GM10266 (cell line): ENCODE data around the gene CUEDC1.

Experiments used
- DNase-seq: peaks from one replicate; pipeline ENCODE4 v3.0.0; 2012; ENCODE audit errors: extremely low spot score
- TF ChIP-seq, protein P1 (sequence below): IDR thresholded peaks from 2 replicates; pipeline ENCODE4 v1.5.1; 2012; ENCODE audit warnings: mild to moderate bottlenecking, low read depth; ENCODE audit not compliant: control insufficient read depth, insufficient read depth; ENCODE audit errors: missing control alignments

CUEDC1 gene

DNA sequence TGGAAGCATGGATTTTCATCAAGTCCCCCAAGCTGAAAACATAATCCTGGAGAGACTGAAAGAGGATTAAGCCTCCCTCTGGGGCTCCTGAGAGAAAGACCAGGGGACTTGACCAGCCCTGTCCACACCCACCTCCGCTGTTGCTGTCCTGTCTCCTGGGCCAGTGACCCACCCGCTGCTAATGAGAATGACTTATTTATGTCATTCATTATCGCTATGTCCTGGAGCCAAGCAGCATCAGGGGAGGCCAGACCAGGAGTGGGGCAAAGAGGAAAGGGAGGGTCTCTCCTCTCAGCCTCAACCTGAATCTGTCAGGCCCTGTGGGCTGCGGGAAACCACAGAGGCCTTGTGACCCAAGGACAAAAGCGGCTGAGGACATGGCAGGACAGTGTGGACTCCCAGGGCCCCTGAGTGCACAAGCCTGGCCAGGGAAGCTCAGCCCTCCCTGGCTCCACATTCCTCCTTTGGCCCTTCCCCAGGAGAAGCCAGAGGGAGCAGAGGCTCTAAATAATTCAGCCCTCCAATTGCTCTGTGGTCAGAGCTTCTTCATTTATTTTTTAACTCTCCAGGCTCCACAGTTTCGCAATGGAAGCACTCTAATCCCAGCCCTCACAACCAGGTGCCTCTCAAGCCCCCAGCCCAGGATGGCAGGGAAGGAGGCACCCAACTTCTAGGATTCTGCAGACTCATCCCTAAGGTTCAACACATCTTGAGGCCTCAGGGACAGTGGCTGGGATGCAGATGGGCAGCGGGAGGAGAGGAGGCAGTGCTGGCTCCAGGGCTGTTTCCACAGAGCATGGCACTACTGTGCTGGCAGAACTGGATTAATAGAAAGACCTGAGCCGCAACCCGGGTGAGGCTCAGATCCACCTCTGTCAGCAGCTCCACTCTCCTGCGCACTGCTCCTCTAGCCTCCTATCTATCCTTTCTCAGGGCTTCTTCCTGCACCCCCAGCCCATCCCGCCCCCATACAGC lies 19.1 kb downstream of the CUEDC1 start:
- DNase-seq = no peak
- TF ChIP-seq, protein P1, sequence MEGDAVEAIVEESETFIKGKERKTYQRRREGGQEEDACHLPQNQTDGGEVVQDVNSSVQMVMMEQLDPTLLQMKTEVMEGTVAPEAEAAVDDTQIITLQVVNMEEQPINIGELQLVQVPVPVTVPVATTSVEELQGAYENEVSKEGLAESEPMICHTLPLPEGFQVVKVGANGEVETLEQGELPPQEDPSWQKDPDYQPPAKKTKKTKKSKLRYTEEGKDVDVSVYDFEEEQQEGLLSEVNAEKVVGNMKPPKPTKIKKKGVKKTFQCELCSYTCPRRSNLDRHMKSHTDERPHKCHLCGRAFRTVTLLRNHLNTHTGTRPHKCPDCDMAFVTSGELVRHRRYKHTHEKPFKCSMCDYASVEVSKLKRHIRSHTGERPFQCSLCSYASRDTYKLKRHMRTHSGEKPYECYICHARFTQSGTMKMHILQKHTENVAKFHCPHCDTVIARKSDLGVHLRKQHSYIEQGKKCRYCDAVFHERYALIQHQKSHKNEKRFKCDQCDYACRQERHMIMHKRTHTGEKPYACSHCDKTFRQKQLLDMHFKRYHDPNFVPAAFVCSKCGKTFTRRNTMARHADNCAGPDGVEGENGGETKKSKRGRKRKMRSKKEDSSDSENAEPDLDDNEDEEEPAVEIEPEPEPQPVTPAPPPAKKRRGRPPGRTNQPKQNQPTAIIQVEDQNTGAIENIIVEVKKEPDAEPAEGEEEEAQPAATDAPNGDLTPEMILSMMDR = no peak

DNA sequence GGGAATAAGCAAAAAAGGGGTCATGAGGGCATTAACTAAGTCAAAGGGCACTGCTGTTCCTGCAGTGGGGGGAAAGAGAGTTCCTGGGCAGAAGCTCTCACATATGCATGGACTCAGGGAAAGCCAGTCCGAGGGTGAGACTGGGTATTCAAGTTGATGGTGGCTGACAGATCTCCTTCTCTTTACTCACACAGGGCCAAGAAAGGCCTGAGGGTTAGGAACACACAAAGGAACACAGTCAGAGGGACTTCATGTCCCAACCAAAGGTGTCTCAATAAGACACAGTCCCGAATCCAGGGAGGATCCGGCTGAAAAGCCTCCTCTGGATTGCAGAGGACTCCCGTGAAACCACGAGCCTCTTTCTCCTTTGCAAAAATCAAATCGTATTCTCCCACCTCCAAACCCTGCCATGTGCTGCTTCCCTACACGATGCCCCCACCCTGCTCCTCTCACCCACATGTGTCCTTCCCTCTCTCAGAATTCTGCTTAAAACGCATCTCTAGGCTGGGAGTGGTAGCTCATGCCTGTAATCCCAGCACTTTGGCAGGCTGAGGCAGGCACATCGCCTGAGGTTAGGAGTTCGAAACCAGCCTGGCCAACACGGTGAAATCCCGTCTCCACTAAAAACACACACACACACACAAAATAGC lies 23.6 kb downstream of the CUEDC1 start:
- DNase-seq = no peak
- TF ChIP-seq, protein P1 = no peak

DNA sequence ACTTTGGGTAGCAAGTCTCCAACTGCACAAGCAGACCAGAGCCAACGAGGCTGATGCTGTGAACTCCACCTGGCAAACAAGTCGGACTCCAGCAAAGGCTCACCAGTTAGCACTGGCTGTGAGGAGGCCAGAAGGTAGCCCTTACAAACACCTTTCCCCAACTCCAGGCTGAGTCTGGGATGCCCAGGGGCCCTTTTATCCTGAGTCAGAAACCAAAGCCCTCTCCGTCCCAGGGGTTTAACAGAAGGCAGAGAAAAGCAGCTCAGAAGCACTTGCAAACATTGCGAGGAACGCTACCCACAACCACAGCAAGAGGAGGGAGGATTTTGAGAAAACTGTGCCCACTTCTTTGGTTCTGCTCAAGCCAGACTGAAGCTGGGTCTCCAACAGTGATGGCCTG lies 25.0 kb downstream of the CUEDC1 start:
- TF ChIP-seq, protein P1 = no peak
- no peak for DNase-seq

DNA sequence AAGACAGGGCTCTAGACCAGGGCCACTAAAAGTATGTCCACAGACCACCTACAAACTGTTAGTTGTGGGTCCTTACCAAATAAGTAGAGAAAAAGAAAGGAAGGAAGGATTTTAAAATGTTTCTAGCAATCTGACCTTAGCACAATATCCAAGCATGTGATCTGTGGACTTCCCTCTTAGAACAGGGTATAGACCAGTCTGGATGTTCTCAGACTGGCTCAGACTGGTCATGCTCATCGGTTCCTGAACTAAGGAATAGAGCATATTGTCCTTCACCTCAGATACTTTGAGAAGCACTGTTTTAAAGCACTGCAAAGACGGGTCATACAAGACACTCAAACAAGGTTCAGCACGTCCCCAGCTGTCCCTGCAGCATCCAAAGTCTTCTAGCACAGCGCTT lies 25.8 kb downstream of the CUEDC1 start:
- no peak for DNase-seq
- TF ChIP-seq, protein P1 = no peak

DNA sequence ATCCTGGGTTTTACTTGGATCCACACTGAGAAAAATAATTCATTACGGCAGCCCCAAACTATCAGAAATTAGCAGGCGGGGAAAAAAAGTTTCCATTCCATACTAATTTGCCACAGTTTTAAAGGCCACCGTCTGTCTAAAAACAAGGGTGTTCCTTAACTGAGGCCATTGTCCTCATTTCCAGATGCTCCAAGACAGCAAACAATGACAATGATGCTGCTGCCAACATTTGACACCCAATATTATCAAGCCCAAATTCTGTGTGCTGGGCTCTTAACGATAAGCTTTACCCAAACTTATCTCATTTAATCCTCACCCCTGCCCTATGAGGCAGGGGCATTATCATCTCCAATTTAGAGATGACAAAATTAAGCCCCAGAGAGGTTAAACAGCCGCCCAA lies 26.3 kb downstream of the CUEDC1 start:
- TF ChIP-seq, protein P1 = no peak
- DNase-seq = no peak

DNA sequence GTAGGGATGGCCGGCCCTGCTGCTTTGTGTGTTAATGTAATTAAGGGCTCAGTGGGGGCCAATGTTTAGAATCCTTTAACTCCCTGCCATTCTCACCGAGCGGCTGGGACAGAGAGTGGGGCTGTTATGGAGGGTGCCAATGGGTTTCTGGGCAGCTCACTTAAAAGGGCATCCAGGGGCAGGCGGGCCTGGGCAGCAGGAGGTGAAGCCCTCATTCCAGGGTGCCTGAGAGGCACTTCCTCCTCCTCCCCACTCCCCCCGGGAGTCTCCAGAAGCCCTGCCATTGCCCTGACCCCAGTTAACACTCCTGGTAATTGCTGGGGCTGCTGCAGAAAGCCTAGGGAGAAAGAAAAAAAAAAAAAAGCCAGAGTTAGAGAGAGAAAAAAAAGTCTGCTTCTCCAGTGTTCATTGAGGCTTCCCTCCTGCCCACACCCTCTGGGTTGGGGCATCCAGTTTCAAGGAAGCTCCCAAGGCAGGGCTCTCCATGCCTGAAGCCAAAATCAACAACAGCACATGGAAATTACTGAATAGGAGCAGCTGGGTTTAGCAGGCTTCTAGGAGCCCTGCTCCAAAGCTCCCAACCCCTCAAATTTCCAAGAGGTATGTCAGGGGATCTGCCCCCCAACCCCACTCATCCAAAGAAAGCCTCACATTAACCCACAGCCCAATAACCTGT lies 28.0 kb downstream of the CUEDC1 start:
- no peak for DNase-seq
- TF ChIP-seq, protein P1 = no peak
